ENCODE measurements around the gene PTPRN2.
"Not testable (repeated sequence)": the region's sequence is repeated elsewhere in the genome, so short reads cannot be mapped to it uniquely, and the experiment has no call there.

Gene PTPRN2

DNA sequence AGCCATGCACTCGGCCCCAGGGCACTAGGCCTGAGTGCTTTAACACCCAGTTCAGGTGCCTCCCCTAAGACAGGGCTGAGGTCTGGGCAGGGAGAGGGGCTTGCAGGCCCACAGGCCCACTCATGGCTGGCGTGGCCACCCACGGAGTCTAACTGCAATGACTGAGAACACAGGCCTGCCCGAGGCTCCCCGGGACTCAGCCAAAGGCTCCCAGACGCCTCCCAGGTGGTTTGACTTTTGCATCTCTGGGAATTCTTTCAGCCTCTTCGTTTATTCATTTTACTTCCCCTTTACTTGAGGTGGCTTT, 37.3 kb downstream of the PTPRN2 start:
- DNase-seq: no peak

DNA sequence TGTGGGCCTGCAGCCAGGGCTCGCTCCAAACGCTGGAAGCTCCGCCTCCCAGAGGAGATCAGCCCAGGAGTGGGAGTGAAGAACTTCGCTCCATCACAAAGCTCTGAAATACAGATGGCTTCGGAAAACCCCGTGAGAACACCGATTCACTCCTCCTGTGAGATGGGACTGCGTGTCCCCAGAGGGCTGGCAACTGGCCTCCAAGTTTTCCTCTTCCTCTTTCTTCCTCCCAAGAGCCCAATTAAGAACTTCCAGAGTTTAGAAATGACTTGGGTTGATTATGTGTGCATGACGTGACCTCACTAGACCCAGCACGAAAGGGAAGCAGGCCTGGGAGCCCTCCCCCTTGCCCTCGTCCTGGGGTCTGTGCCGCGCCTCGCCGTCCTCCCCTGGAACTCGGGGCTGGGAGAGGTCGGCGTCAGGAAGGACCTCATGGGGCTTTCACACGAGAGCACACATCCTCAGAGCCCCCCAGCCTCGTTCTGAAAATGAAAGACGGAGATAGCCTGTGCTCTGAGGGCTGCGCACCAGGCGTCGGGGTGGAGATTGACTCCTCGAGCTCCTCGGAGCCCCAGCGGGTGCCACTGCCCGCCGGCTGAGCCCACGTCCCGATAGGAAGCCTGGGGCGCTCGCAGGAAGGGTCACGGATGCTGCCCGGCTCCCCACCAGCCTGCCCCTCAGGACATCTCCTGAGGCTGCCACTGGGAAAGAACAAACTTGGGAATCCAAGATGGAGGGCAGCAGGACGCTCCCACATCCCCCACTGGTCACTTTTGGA, 37.8 kb downstream of the PTPRN2 start:
- DNase-seq: no peak

DNA sequence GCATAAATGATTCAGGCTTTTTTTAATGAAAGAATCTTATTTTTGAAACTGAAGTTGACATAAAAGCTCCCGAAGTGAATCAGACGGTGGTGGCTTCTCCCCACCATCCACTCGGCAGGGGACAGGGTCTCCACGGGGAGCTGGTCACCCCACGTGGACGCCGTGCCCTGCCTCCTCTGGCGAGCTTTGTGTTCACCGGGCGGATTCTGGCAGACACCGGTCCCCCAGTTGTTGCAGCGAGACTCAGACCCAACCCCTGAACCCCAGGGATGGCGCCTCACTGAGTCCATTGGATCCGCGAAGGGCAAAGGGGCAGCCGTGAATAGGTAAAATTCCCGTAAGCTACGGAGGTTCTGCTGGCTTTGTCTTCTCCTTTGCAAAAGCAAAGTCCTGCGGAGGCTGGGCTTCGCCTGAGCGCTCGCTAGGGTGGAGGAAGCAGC, 38.4 kb downstream of the PTPRN2 start:
- DNase-seq: no peak

DNA sequence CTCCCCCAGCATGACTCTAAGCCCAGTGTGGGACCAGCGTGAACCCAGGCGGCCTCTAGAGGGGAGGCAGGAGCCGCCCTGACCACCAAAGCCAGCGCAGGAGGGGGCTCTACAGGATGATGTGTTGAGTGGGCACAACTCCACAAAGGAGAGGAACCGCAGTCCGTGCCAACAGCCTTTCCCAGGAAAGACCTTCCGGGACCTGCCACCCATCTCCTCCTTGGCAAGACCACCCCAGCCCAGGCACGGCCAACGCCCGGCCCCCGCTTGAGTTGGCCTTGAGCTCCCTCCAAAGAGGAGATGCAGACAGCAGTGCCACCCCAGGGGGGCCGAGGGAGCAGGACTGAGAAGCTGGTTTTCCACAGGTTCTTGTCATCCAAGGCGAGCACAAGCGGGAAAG, 38.9 kb downstream of the PTPRN2 start:
- no peak for DNase-seq

DNA sequence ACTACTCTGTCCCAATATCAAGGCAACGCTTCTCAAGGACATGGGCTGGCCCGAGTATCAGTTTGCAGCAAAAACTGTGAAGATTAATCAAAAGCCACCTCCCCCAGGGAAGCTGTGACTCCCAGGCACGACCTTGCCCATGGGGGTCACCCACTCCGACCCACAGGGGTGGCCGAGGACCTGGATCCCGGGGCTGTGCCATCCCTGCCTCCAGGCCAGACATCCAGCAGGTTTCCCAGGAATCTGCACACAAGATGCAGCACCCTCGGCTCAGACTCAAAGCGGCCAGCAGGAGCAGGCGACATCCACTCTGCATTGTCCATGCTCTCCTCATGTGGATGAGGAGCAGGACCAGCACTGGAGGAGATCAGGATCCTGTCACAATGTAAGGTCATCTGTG, 39.8 kb downstream of the PTPRN2 start:
- no peak for DNase-seq

DNA sequence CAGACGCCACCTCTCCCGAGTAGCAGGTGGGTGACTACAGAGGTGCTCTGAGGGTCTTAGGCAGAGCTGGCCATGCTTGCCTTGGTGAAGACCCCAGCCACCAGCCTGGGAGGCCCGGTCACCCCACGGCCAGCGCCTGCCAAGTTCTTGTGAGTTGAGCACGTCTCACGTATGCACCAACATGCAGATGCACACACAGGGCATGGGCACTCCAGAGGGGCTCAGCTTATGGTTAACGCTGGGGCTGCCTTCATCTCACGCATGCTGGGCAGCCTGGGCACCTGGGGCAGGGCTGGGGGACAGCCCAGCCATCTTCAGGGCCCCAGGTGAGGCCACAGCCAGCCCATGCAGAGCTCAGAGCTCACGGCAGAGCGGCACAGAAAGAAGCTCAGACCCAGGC, 41.0 kb downstream of the PTPRN2 start:
- no peak for DNase-seq

DNA sequence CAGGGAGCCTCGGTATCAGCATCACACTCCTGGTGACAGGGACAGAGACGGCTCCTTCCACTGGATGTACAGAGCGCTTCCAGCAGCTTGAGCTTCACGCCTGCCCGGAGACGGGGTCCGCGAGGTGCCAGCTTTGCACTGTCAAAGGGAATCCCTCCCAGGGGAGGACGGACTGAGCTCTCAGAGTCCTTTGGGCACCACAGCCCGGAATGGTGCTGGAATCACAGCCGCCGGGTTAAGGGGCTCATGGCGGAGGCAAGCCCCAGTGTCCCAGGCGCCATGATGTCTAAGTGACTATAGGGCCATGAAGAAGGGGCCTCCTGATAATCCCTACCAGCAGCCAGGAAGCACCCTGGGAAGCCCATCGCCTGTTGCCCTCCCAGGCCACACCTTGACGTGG, 41.4 kb downstream of the PTPRN2 start:
- no peak for DNase-seq

DNA sequence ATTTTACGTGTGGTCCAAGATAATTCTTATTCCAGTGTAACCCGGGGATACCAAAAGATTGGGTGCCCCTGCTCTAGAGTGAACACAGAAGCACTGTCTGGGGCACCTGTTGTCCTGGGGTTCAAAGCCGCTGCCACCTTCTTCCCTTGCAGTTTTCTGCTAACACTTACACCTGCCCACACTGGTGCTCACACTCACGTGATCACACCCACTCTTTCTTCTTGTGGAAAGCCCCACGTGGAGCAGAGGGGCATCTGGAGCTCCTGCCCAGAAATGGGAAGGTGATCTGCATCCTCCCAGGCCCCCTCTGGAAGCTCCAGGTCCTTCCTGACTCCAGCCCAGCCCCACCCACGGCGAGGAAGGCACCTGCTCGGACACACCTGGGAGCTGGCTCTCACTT, 42.9 kb downstream of the PTPRN2 start:
- no peak for DNase-seq

DNA sequence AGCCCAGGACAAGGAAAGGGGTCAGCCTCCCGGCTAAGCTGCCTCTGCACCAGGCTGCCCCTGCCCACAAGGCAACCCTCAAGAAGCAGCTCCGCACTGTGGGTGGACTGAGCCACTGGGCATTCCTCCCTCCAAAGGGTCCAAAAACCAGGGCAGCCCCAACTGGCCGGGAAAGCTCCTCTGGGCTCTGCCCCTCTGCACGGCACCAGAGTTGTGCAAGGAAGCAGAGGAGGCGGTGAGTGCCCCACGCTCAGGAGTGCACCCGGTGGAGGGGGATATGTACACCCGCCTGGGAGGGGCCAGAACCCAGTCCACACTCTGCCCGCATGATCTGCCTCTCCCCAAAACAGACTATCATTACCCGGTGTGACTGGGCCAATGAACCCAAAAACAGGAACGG, 43.8 kb downstream of the PTPRN2 start:
- DNase-seq: no peak

DNA sequence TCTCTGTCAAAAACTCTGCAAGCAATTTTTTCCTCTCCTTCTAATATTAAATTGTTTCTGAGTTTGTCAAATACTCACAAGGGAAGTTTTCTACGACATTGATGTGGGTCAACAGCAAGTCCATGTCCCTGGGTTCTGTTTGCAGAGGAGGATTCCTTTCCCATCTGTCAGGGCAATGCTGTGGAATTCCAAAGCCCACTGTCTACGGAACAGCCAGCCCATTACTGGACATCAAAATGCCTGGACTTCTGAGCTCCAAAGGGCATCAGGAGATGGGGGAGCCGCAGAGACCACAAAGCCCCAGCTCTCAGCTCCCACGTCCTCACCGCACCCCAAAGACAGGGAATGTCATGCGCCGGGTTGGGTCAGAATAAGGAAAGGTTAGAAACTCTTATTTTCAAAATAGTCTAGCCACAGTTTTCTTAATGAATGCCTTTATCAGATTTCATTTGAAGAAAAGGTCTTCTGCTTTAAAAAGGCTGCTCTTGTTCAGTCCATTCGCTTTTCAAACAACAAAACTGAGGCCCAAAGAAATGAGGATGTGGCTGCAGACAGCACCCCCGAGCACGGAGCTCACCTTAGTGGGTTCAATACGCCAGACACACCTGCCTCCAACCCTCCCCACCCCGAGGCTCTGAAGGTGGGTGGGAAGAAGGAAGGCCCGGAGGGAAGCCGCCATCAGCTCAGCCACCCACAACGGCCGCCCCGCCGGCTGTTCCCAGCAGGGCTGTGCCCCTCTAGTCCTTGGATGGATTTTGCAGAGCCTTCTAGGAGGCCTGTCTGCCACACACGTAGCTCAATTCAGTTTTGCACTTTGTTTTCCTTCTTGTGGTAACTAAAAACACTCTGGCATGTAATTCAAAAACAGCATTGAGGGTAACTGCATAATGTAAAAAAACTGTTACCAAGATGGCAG, 44.7 kb downstream of the PTPRN2 start:
- DNase-seq: no peak

DNA sequence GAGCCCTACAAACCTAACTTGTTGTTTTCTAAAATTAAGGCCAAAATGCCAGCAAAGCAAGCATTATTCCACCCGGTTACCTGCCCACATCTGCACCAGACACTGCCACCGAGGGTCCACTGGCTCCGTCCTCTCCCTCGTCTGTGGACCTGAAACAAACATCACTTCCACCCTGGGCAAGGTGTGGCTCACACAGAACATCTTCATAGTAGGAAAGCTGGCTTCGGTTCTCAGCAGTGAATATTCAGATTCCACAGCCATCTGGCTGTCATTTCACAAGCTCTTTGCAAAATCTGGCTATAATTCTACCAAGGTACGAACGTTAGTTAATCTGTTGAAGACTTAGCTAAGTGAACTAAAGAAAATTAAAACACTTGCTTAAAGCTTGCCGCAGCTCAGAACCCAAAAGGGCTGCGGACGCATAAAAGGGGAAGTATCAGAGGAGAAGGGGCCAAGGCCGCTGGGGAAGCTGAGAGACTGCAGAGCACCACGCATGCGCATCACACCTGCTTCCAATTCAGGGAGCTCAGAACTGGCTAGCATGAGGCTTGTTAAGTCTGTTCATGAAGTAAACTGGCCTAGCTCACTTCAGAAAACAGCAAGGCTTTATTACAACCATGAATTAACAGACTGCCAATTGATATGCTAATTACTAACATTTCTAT, 46.1 kb downstream of the PTPRN2 start:
- DNase-seq: no peak

DNA sequence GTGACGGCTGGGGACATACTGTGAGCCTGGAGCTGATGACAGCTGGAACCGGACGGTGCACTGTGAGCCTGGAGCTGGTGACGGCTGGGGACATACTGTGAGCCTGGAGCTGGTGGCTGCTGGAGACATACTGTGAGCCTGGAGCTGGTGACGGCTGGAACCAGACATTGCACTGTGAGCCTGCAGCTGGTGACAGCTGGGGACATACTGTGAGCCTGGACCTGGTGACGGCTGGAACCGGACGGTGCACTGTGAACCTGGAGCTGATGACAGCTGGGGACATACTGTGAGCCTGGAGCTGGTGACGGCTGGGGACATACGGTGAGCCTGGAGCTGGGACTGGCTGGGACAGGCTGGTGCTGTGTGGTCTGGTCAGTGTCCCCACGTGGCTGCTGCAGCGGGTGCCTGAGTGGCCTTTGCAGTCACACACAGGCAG, 47.9 kb downstream of the PTPRN2 start:
- no peak for DNase-seq

DNA sequence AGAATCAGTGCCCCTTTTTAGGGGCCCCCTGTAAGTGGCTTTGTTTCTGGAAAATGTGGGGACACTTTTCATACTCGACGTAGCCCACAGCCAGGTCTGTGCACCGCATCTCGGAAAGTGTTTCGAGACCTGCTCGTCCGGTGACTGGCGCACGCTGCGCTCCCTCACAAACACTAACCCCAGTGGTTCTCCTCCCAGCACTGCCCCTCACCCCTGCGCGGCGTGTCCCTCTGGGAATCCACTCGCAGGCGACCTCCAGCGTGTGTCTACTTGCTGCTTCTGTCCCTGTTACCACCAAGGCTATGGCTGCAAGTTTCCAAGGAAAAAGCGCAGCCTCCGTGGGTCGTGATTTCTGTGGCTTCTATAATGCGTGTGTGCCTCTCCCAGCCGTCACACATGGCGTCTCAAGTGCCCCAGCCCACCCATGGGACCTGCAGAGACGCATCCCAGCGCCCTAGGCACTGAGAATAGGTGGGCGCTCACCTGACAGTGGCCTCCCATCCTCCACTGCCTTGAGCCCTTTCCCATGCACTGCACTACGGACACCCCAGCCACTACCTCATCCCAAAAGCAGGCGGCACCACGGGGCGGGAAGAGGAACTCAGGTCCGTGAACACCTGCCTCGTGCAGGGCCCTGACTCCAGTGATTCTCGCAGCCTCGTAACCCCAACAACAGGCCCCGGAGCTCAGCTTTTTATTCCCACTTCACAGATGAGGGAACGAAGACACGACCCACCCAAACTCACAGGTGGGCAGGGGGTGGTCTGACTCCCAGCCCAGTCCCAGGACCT, 49.3 kb downstream of the PTPRN2 start:
- DNase-seq: no peak

DNA sequence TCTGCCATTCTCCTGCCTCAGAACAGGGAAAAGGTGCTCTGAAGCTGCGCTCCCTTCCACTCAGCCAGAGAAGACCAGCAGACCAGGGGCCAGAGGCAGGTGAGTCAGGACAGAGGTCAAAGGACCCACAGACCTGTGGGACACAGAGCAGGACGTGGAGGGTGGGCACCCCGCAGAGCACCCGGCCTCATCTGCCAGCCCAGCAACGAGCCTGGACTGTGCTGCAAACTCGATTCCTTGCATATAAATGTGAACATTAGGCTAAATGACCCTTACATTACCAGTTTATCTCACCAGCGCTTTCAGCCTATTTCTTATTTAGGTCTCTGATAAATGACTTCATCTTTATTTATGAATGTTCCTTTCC, 50.1 kb downstream of the PTPRN2 start:
- no peak for DNase-seq

DNA sequence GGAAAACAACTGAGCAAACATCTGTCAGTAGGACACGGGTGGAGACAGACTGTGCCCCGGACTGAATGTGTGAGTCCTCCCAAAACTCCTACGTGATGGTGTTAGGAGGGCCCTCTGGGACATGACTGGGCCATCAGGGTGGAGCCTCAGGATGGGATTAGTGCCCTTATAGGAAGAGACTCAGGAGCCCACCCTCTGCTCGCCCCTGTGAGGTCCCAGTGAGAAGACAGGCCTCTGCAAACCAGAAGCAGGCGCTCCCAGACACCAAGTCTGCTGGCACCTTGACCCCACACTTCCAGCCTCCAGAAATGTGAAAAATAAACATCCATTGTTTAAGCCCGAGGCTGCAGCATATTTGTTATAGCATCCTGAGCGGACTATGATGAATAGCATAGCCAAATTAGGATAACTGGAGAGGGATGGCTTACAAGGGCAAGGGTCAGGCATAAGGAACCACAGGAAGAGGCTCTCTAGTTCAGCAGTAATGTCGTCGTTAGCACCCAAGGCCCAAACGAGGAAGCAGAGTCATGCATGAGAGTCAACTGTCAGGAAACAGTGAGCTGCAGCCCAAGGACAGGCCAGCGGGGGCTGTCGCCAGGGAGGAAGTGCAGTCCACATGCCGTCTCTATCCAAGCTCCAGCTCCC, 50.6 kb downstream of the PTPRN2 start:
- DNase-seq: no peak

DNA sequence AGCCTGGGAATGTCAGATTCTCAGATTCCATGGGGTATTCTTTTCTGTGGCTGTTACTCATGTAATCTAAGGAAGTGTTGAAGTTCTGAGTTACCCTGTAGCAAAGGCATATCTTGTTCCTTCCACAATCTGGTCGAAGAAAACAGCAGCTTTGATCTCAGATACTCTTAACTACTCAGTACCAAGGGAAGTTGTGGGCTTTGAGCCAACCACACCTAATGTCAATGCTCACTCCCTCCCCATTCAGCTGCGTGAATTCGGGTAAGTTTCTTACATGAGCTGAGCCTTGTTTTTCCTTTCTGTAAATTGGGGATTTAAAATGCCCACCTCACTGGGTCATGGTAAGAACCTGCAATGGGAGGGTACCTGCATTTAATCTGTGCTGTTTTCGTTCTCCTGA, 52.5 kb downstream of the PTPRN2 start:
- DNase-seq: no peak

DNA sequence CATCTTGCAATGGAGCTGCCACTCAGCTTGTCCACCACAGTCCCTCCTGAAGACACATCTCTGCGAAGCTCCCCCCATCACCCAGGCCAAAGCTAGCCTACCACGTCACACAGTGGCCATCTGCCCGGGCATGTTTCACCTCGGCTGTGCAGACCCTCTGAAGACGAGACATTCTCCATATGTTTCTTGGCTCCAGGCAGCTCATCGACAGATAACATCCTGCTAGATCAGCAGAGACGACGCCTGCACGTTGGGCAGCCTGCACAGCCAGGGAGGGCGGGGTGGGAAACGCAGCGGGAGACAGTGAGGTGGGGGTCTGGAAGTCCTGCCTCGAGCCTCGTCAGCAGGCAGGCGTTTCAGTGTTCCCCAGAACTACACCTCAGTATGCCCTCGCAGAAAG, 53.0 kb downstream of the PTPRN2 start:
- DNase-seq: no peak

DNA sequence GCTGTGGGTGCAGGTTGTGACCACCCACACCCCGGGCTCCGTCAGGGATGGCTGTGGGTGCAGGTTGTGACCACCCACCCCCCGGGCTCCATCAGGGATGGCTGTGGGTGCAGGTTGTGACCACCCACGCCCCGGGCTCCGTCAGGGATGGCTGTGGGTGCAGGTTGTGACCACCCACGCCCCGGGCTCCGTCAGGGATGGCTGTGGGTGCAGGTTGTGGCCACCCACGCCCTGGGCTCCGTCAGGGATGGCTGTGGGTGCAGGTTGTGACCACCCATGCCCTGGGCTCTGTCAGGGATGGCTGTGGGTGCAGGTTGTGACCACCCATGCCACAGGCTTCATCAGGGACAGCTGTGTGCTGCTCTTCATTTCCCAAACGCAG, 53.5 kb downstream of the PTPRN2 start:
- DNase-seq: not testable (repeated sequence)

DNA sequence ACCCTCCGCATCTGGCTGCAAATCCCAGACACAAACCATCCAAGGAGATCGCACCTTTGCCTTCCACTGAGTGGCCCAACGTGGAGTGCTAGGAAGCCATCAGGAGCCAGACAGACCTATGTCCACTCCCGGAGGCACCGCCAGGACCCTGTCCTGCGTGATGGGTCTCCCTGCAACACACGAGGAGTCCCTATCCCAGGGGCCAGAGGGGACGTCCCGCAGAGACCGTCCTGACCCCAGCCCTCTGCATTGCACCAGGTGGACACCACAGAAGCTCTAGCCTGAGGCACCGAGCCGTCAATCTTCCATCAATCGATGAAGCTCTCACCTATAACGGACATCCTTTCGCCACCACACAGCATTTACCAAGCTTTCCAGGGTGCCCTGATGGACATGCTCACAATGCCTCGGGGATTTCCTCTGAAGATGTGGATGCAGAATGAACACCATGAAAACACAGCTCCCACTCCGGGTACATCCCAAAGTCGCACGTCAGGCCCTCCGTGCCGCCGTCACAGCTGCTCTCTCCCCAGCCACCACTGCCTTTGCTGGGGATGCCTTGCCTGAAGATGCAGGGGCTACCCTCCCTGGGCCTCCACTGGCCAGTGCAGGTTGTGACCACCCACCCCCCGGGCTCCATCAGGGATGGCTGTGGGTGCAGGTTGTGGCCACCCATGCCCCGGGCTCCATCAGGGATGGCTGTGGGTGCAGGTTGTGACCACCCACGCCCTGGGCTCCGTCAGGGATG, 54.1 kb downstream of the PTPRN2 start:
- DNase-seq: no peak

DNA sequence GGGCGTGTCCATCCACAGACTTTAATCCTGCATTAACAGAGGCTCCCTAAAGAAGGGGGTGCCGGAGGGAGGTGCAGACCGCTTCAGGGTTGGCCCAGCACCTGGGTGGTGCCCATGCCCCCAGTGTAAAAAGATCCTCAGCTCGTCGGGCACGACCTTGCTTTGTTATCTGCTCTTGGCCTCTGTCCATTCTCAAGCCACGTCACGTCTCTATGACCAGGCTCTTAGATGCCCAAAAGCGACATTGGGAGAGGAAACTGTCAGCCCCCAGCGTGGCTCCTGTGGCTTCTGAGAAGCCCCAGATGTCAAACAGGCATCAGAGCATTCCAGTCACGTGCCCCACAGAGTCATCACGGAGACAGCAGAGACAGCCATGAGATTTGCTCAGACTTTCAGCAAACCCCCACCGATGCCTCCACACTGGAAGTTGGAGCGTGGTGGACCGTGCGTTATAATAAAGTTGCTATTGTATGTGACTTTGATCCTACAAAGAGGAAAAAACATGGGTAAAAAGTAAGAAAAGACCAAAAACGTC, 55.5 kb downstream of the PTPRN2 start:
- DNase-seq: no peak

DNA sequence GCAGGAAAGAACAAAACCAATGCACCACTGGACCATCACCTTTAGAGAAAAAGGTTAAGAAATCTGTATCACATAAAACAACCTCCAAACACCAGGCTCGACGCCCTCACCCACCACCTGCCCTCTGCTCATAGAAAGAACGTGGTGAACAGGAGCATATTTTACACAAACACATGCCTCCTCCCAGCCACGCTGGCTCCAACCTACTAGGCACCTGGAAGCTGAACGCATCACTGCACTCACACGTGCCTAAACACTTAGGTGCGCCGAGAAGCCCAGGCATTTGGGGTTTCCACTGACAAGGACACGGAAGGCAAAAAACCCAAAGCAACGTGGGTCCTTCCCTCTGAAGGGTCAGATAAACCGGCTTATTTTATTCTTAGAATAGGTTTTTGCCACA, 56.0 kb downstream of the PTPRN2 start:
- no peak for DNase-seq

Data from NCI-H1417 treated with DMSO at 0.1 percent for 48 hours (cell line).